Gastrocnemius medialis (tissue), 4 donors: ENCODE measurements around the gene HEXD.

Source experiments
- CTCF ChIP-seq, 5 experiments: fragments of 450-650 bp in 3 of 5; fragments of 200-600 bp in 2 of 5; sonication (generic) in 2 of 5; IDR thresholded peaks in 4 of 5; conservative IDR thresholded peaks in 1 of 5; 1 replicate in 4 of 5; 2 replicates in 1 of 5; pipeline ENCODE4 v1.5.1; 2016 to 2019; ENCODE audit warnings: antibody characterized with exemption in 5 of 5, mild to moderate bottlenecking in 3 of 5, moderate library complexity in 3 of 5
- POLR2A ChIP-seq, 2 donors: fragments of 450-650 bp; IDR thresholded peaks; one replicate each; pipeline ENCODE4 v1.6.1; 2017; ENCODE audit warnings: antibody characterized with exemption in 2 of 2, mild to moderate bottlenecking in 2 of 2, moderate library complexity in 2 of 2

- TF ChIP-seq POLR2A (IDR thresholded peaks at IDR 0.05) = no peak
- TF ChIP-seq CTCF (IDR thresholded peaks at IDR 0.05 in 4 of 5, conservative IDR thresholded peaks at IDR 0.05 in 1 of 5) = no peak
Observed at GRCh38 chr17:82370471-82371332, 47.4 kb upstream of the HEXD start.
